Right kidney (tissue), 1 donor: ENCODE measurements around the gene MAP4.
"Not testable (repeated sequence)": the region's sequence is repeated elsewhere in the genome, so short reads cannot be mapped to it uniquely, and the experiment has no call there.

Experiments used
- DNase-seq: peaks from one replicate; pipeline ENCODE4 v3.0.0-alpha.2; 2016

The MAP4 gene

GRCh38 chr3:47841786-47842349 is 174.3 kb downstream of the MAP4 start:
- no peak for DNase-seq

DNA sequence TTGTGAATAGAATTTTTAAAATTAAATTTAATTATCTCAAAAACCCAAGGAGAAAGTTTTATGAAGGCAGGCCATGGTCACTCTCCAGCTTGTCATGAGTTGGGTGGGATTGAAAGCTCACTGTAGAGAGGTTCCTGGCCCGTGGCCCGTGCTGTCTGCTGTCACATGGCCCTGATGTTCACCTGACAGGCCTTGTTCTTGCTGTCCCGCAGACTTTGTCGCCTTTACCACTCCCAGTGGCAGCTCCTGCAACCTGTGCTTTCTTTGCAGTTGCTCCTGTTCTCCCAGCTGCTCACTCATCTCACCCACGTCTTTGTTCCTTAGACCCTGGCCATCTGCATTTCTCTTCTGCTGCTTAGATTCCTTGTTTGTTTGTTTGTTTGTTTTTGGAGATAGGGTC is 177.7 kb downstream of the MAP4 start:
- no peak for DNase-seq

- DNase-seq, result no peak
These were observed 179.2 kb downstream of the MAP4 start for GRCh38 chr3:47836986-47837385.

DNA sequence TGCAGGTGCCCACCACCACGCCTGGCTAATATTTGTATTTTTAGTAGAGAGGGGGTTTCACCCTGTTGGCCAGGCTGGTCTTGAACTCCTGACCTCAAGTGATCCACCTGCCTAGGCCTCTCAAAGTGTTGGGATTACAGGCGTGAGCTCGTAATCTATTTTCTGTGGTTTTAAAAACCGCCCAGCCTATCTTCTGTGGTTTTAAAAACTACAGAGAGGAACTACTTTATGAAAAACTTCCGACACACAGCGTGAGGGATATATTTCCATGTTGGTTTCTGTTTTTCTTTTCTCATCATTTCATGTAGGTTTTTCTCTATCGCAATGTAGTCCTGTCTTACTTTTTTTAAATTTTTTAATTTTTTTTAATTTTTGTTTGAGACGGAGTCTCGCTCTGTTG is 186.7 kb downstream of the MAP4 start:
- not testable (repeated sequence) for DNase-seq

DNA sequence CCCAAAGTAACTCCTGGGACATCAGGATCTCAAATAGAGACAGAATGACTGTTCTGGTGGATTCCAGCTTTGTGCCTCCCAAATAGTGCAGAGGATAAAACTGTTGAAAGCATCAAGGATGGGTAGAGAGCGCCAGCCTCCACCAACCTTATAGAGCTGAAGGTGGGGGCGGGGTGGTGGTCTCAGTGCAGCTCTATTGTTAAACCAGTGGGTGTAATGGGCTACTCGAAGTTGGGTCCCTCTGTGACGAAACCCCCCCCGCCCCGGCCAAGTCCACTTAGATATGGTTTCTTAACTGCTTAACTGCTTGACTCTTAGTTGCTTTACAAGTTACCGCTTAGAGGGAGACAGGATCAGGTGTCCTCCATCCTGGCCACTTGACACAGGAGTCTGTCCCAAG is 190.6 kb downstream of the MAP4 start:
- no peak for DNase-seq

DNA sequence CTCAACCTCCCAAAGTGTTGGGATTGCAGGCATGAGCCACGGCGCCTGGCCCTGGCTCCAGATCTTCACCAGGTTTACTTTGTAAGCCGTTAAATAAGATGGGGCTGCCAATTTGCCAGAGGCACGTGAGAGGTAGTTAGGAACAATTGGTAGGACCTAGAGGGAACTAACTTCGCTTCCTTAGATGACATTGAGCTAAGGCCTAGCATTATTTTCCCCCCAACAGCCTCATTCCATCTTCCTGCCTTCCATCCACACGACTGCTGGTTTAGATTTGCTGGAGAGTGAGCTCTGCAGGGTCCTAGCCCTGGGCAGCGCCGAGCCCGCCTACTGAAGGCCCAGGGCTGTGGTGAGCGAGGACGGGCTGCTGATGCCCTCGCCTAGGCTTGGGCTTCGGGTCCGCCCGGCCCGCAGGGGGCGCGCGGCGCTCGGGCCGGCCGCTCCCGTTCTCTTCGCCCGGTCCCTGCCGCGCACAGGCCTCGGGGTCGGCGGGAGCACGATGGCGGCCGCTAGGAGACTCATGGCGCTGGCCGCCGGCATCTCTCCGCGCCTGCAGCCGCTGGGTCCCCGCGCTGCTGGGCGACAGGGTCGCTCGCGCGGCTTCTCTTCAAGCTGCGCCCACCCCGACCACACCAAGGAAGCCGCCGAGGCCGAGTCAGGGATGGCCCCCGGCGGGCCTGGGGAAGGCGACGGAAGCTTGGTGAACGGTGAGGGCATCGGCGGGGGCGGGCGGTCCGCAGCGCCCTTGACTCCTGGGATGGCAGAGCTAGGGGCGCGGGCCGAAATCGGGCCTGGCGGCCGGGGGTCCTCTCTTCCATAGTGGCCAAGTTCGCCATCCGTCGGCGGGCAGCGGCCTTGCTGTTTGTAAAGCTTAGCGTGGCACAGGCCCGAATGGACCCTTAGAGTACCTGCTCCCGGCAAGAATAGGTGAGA is 191.4 kb downstream of the MAP4 start:
- DNase-seq, result peak; percentile 89

- DNase-seq, result no peak
These were observed 198.6 kb downstream of the MAP4 start for GRCh38 chr3:47817609-47818008.

GRCh38 chr3:47813551-47814177 is 202.6 kb downstream of the MAP4 start:
- DNase-seq, result no peak

- no peak for DNase-seq
These were observed 211.6 kb downstream of the MAP4 start for GRCh38 chr3:47804577-47804976.

DNA sequence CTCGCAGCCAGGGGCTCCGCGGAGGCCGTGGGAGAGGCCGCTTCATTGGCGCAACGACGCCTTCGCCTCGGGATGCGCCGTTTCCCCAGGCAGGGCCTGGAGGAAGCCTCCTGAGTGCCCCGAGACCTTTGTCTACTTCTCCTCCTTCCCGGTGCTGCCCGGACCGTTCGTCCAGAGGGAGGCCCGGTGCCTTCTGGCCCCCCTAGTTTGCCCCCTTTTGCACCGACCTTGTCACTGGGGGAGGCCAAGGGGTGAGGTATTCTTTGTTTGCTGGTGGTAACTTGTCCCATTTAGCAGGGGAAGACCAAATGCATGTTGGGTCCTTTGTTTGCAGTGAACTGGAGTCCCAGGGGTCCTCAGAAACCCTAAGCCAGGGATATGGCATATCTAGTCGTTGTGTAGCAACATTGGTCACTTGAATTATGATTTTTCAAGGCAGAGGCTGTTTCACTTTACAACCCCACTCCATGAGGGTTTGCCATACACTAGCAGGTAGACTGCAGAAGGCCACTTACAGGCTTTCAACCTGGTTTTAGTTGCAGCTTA is 212.7 kb downstream of the MAP4 start:
- no peak for DNase-seq

DNA sequence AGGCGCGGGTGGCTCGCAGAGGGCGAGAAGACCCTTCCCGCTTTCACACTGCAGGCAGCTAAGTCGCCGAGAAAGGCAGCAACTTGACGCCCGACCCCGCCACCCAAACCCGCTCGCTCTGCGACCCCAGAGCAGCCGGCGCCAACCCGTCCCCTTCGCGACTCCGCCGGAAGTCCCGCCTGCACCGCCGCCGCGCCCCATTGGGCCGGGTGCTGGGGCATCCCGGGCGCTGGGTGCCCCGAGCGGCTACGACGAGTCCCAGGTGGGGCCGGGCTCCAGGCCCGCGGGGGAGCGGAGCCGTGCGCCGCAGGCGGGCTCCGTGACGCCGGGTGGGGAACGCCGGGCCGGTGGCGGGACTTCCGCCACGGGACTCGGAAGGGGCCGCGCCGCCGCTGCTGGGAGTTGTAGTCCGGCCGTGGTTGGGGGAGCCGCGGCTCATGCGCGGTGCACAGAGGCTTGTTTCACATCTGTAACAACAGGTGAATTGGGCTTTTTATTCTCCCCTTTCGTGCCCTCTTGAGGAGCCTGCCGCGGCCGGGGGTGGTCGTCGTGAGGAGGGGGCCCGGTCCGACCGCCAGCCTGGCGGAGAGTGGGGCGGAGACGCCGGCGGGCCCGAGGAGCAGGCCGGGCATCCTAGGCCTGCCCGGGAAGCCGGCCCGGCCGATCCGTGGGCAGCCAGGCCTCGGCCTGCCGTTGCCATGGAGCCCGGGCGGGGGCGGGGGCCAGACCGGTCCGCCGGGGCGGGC is 213.3 kb downstream of the MAP4 start, which contains the start of gene DHX30:
Gene DHX30 (plus strand): TSS at position 405 of the 746 bp plus-strand sequence. CDS start 7,546 bp downstream, outside the sequence.
- DNase-seq, result peak; percentile 98
